Activated naive CD4-positive, alpha-beta T cell treated with anti-CD3 and anti-CD28 coated beads, Interleukin-2, amount 50 U/mL, for 72 hours (primary cell): ENCODE measurements around the gene CACNB2. TPM values are rescaled to one million over a fixed set of nuclear protein-coding genes. Genes with fewer than 3 reads are reported as not detected.

ENCODE experiments used
- ATAC-seq, 2 donors: fragments of 150-1000 bp; cut with Tn5 transposase; 2 replicates each; pipeline ENCODE4 v1.10.0; 2021; ENCODE audit warnings: mild to moderate bottlenecking in 2 of 2, moderate library complexity in 2 of 2
- DNase-seq, 2 donors: peaks; one replicate each; pipeline ENCODE4 v3.0.0; 2021 to 2022; ENCODE audit warnings: low spot score in 2 of 2
- H3K27ac Mint-ChIP-seq, 2 donors: one replicate each; pipeline ENCODE4 v1.8.0; 2022; ENCODE audit warnings: mild to moderate bottlenecking in 2 of 2, mixed read lengths in 2 of 2
- H3K36me3 Mint-ChIP-seq, 2 donors: one replicate each; pipeline ENCODE4 v1.8.0; 2022; ENCODE audit warnings: mixed read lengths in 2 of 2
- H3K9me3 Mint-ChIP-seq, 2 donors: one replicate each; pipeline ENCODE4 v1.8.0; 2022; ENCODE audit warnings: mixed read lengths in 2 of 2
- total RNA-seq, 2 donors: library from RNA; stranded (reverse); gene quantifications; one replicate each; pipeline ENCODE4 v1.2.3, GENCODE V29; 2022

CACNB2 gene
- total RNA-seq, 2 donors from 2014 or later = not detected

DNA sequence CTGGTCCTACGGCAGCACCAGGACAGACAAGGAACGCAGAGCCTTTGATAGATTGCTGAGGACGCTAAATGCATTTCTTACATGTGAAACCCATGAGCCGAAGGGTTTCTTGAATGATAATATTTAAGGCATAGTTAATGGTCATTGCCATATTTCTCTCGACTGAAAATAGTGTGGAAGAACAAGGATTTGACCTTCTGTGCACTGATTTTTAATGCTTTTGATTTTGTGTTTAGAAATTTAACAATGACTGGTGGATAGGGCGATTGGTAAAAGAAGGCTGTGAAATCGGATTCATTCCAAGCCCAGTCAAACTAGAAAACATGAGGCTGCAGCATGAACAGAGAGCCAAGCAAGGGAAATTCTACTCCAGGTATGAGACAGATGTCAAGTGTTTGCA lies 360.4 kb downstream of the CACNB2 start:
- H3K27ac Mint-ChIP-seq = no peak overlapping the region
- H3K9me3 Mint-ChIP-seq = peaks cover 0 to 4% of the 10 kb centered on the region in 2 donors
- no peak for DNase-seq
- ATAC-seq = no peak
- no peaks in the 10 kb centered on the region for H3K36me3 Mint-ChIP-seq

DNA sequence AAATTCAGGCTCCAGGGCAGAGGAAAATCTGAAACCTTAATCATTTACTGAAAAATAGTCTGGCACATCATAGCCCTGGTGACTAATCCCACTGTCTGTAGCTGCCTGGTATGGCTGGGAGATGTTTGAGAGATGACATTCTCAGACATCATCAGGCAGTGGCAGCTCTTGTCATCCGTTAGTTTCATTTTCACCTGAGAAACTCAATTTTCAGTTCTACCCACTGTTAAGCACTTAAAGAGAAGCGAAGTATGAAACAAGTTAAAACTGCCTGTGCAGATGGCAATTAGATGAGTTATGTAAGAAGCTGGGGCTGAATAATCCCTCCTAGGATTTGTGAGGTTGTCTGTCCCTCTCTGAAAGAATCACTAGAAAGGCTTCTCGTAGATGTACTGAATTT lies 361.0 kb downstream of the CACNB2 start:
- no peak for DNase-seq
- Mint-ChIP-seq H3K9me3 (peaks cover 0 to 4% of the 10 kb centered on the region in 2 donors), H3K27ac (no peak overlapping the region), H3K36me3 (no peaks in the 10 kb centered on the region)
- peak; percentile 39 to 83 for ATAC-seq

DNA sequence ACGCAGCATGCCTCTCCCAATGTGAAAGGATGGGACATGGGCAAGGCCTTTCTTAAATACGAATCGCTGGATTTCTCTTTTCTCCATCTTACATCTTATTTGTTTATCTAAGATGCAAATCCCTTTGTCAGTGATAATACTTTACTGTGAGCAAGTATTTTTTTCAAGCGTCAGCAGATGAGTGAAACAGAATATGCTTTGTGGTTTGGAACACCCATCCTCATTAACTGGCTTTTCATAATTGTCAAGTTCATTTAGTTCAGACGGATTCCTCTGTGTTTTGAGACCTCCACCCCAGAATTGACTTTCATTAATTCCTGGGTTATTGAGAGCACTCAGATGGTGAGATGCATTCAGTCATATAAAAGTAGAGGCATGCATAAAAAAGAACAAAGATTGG lies 361.4 kb downstream of the CACNB2 start:
- Mint-ChIP-seq H3K36me3 (no peaks in the 10 kb centered on the region), H3K27ac (no peak overlapping the region), H3K9me3 (peaks cover 0 to 4% of the 10 kb centered on the region in 2 donors)
- no peak for ATAC-seq
- DNase-seq = no peak

DNA sequence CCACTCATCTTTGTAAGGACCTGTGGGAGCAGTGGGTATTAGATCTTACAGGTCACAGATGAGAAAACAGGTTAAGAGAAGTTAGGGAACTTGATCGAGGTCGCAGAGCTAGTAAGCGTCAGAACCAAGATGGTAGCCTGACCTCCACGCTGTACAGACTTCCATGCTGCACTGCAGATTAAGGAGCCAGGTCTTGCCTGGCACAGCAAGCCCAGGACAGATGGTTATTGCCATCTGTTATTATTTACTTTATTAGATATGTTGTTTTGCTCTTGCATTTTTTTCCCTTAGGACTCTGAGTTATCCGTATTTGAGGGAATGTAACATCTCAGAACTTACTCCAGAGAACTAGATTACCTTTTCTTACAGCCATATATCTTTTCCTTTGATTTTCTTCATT lies 363.9 kb downstream of the CACNB2 start:
- H3K27ac Mint-ChIP-seq = no peak overlapping the region
- ATAC-seq = no peak
- peaks cover 0 to 4% of the 10 kb centered on the region in 2 donors for H3K9me3 Mint-ChIP-seq
- DNase-seq = no peak
- no peaks in the 10 kb centered on the region for H3K36me3 Mint-ChIP-seq

DNA sequence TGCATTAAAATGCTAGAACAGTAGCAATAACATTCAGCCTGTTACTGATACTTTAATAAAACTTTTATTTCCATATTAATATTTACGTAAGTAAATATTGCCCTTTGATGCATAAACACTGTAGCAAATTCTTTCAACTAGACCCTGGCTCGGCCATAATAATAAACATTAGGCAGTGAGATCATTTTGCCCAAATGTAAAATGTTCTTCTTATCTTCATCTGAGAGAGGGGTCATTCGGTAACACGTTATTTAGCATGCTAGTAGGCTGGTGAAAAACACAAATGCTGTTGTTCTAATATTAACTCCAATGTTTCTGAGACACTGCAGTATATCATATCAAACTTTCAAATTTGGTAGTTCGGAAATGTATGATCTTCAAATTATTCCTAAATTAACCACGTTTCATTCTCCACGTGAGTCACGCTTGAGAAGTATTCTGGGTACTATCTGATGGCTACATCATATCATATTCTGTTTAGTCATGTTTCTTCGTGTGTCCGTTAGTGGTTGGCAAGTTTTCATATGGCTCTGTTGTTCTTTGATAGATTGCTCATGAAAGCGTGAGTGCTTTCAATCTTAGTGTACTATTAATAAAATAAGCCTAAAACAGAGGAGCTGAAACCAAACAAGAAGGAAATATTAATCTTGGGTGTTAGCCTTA lies 365.4 kb downstream of the CACNB2 start:
- H3K27ac Mint-ChIP-seq = no peak overlapping the region
- DNase-seq (no peak), ATAC-seq (no peak)
- H3K36me3 Mint-ChIP-seq = no peaks in the 10 kb centered on the region
- H3K9me3 Mint-ChIP-seq = peaks cover 0 to 4% of the 10 kb centered on the region in 2 donors

DNA sequence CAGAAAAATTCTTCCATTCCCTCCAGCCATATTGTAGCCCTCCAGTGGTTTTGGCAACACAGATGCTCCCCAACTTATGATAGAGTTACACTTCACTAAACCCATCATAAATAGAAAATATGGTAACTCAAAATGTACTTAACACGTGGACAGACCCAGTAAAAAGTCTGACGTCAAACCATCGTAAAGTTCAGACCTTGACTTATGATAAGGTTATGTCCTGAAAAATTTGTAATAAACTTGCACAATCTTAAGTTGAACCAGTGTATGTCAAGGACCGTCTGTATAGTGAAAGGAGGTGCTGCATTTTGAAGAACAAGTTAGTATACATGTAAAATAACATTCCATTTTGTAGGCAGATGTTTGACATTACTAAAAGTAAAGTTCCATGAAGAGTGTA lies 368.4 kb downstream of the CACNB2 start:
- DNase-seq = no peak
- H3K36me3 Mint-ChIP-seq = peaks cover 14 to 17% of the 10 kb centered on the region in 2 donors
- H3K27ac Mint-ChIP-seq = no peak overlapping the region
- peaks cover 12 to 18% of the 10 kb centered on the region in 2 donors for H3K9me3 Mint-ChIP-seq
- ATAC-seq = no peak

DNA sequence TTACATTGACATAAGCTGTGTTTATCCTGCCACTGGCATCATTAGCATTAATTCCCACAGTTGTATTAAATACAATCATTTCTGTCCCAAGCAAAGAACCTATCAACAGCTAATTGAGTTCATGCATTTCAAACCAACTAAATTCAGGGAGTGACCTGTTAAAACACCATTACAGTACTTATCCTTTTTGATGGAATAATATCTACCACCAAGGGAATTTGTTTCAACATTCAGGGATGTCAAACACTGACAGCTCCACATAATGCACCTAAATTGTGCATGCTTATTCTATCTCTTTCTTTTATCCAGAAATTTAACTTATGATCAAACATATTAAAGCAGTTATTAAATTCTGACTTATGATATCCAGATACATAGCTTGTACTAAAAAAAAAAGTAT lies 374.3 kb downstream of the CACNB2 start:
- no peak overlapping the region for H3K27ac Mint-ChIP-seq
- peaks cover 12 to 18% of the 10 kb centered on the region in 2 donors for H3K9me3 Mint-ChIP-seq
- ATAC-seq (no peak), DNase-seq (no peak)
- peaks cover 14 to 24% of the 10 kb centered on the region in 2 donors for H3K36me3 Mint-ChIP-seq

DNA sequence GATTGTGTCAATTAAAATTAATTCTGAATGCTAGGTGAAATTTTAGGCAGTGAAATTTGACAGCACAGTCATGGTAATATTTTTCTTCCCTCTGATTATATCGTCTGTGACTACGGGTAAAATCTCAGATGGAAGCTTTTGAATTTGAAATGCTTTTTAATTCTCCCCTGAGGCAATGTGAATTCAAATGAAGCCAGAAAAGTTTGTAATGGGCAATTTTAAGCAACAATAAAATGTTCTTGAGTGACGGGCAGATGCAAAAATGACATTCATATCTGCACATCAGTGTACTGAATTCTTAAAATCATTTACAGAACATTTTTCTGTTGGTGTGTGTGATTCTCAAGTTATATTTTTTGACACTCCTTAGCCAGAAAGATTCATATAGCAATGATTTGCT lies 376.6 kb downstream of the CACNB2 start:
- Mint-ChIP-seq H3K27ac (no peak overlapping the region), H3K36me3 (peaks cover 14 to 32% of the 10 kb centered on the region in 2 donors), H3K9me3 (peaks cover 22 to 24% of the 10 kb centered on the region in 2 donors)
- DNase-seq = no peak
- no peak for ATAC-seq

DNA sequence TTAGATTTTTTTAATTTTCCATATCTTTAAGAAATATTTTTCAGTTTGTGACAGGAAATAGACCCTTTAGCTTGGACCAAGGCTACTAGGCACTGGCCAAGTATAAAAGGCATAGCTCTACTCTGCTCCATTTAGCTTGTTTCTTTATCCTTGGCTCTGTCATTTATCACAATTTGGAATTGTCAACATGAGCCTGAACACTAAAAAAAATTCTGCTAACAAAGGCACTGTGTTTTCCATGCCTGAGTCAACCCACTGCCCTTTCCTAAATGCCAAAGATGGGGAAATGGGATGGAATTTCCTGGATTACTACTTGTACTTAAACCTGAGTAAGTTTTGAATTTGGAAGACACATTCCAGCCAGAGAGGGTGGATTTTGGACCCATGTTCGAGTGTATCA lies 382.8 kb downstream of the CACNB2 start:
- Mint-ChIP-seq H3K9me3 (peaks cover 10 to 11% of the 10 kb centered on the region in 2 donors), H3K36me3 (peaks cover 0 to 8% of the 10 kb centered on the region in 2 donors), H3K27ac (no peak overlapping the region)
- no peak for ATAC-seq
- DNase-seq = no peak

DNA sequence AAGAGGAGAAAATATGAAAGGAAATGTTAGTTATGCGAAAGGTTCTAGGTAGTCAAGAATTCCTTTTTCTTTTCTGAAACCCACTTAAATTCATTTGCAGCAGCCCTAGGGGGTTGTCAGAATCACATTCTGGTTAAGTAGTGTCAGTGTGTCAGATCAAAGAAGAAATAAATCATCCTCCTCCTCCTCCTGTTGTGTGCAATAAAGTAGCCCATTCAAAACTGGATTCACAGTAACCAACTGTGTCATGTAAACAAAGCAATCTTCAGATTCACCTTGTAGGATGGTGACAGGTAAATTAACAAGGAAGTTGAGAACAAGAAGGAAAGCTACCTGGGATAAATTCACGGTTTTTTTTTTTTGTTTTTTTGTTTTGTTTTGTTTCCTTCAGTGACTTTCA lies 383.6 kb downstream of the CACNB2 start:
- DNase-seq (no peak), ATAC-seq (no peak)
- peaks cover 0 to 8% of the 10 kb centered on the region in 2 donors for H3K36me3 Mint-ChIP-seq
- peaks cover 10 to 11% of the 10 kb centered on the region in 2 donors for H3K9me3 Mint-ChIP-seq
- no peak overlapping the region for H3K27ac Mint-ChIP-seq

DNA sequence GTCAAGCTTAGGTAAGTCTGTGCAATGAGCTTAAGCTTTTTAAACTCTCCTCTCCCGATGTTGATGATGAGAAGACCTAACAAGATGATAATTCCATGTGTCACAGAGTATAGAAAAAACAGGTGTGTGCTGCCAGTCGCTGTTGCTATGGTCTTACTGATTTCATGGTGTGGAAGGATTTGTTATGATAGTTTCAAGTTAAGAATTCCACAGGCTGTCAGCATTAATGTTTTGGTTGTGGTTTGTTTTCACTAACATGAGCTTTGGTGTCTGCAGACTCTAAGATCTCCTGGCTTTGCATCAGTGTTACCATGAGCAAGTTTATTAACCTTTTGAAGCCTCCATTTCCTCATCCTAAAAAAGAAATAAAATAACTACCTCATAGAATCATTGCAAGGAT lies 387.5 kb downstream of the CACNB2 start:
- Mint-ChIP-seq H3K36me3 (peaks cover 8 to 15% of the 10 kb centered on the region in 2 donors), H3K27ac (no peak overlapping the region), H3K9me3 (peaks cover 7 to 8% of the 10 kb centered on the region in 2 donors)
- DNase-seq (no peak), ATAC-seq (no peak)

DNA sequence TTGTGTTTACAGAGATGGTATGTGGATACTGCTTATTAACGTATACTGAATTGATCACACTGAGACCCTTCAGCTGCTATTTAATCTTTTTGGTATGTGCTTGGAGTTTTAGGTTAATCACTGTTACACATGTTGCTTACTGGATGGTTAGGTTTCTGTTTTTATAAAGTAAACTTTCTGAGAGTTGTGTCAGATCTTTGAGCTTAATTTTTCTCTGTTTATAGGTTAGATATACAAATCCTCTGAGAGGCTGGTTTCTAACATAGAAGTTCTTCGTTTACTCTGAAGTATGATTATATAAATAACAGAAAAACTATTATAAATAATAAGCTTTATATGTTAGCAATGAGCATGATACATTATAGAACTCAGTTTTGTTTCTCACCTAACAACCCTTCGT lies 388.1 kb downstream of the CACNB2 start:
- Mint-ChIP-seq H3K27ac (no peak overlapping the region), H3K9me3 (peaks cover 7 to 8% of the 10 kb centered on the region in 2 donors), H3K36me3 (peaks cover 8 to 15% of the 10 kb centered on the region in 2 donors)
- DNase-seq = no peak
- no peak for ATAC-seq

DNA sequence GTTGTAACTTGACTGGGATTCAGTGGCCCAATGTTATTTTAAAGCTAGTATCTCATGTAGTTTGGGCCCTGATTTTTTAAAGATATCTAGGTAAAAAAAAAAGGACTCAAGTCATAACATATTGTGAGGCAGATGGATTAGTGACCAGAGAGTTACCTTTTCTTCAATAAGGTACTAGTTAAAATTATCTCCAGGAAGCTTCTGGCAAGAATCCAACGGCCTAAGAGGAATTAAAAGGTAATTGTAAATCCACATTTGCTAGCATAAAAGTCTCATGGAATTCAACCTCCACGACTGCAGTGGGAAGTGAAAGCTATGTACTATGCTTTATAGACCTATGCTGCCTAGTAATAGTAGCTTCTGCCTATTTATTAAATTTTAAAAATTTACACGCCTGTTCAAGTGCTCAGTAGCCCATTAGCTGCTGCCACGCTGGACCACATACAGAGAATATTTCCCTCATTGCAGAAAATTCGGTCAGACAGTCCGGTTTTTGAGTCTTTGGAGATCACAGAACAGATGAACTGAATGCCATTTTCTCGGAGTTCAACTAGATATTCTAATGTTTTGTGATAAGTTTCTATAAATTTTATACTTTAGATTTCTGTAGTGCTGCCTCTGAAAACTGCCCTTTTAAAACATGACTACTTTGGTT lies 392.8 kb downstream of the CACNB2 start:
- Mint-ChIP-seq H3K36me3 (peaks cover 8 to 15% of the 10 kb centered on the region in 2 donors), H3K9me3 (peaks cover 7 to 8% of the 10 kb centered on the region in 2 donors), H3K27ac (no peak overlapping the region)
- no peak for DNase-seq
- no peak for ATAC-seq

DNA sequence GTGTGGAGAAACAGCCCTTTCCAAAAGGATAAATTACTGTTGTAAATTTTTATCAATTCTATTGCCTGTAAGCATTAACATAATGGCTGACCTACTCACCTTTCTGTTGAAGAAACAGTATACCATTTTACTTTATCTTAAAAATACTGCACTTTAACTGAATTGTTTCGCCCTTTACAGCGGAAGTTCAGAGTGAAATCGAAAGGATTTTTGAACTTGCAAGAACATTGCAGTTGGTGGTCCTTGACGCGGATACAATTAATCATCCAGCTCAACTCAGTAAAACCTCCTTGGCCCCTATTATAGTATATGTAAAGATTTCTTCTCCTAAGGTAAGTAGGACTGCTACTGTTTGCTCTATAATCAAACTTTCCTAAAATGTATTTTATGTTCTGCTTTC lies 393.7 kb downstream of the CACNB2 start:
- peaks cover 7 to 8% of the 10 kb centered on the region in 2 donors for H3K9me3 Mint-ChIP-seq
- DNase-seq (no peak), ATAC-seq (no peak)
- no peak overlapping the region for H3K27ac Mint-ChIP-seq
- H3K36me3 Mint-ChIP-seq = peaks cover 8 to 18% of the 10 kb centered on the region in 2 donors

DNA sequence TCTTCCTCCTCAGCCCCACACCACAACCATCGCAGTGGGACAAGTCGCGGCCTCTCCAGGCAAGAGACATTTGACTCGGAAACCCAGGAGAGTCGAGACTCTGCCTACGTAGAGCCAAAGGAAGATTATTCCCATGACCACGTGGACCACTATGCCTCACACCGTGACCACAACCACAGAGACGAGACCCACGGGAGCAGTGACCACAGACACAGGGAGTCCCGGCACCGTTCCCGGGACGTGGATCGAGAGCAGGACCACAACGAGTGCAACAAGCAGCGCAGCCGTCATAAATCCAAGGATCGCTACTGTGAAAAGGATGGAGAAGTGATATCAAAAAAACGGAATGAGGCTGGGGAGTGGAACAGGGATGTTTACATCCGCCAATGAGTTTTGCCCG lies 399.1 kb downstream of the CACNB2 start:
- ATAC-seq (no peak), DNase-seq (no peak)
- Mint-ChIP-seq H3K9me3 (no peaks in the 10 kb centered on the region), H3K36me3 (peaks cover 20 to 25% of the 10 kb centered on the region in 2 donors), H3K27ac (no peak overlapping the region)

DNA sequence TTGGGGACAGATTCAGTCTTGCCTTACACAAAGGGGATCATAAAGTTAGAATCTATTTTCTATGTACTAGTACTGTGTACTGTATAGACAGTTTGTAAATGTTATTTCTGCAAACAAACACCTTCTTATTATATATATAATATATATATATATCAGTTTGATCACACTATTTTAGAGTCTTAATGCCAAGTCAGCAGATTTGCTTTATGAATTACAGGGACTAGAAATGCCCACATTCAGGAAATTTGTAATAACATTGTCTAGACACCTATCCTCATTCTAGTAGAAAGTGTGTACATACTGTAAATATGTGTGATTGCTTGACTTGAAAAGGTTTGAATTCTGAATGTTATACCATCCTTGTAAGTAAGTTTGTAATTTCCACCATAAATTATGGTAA lies 400.0 kb downstream of the CACNB2 start:
- ATAC-seq = no peak
- Mint-ChIP-seq H3K27ac (no peak overlapping the region), H3K9me3 (no peaks in the 10 kb centered on the region), H3K36me3 (peaks cover 20 to 25% of the 10 kb centered on the region in 2 donors)
- DNase-seq = no peak

DNA sequence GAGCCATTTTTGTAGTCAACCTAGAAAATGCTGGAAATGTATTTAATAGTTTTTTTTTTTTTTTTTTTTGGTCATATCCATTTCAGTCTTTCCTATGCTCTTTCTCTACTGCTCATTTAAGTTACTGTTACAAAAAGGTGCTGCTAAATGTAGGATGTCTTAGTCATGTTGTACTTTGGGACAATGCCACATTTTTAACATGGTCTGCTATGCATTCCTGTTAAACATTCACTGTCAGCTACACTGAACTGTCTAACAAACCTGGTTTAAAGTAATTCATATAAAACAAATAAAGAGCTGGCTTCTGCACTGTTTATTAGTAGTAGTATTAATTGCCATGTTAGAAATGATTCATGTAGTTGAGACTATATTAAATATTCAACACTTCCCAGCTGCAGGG lies 402.6 kb downstream of the CACNB2 start:
- DNase-seq (no peak), ATAC-seq (no peak)
- H3K27ac Mint-ChIP-seq = no peak overlapping the region
- peaks cover 27 to 36% of the 10 kb centered on the region in 2 donors for H3K36me3 Mint-ChIP-seq
- no peaks in the 10 kb centered on the region for H3K9me3 Mint-ChIP-seq
